T-helper 2 cell treated with Interferon-gamma antibody and Interleukin-4, amounts not matched to agents 100 ng/mL and 5 ng/mL, for 36 hours (primary cell): ENCODE results near the gene MMP28. TPM values are rescaled to one million over a fixed set of nuclear protein-coding genes. Genes with fewer than 3 reads are reported as not detected.

Source experiments
- intact Hi-C: fragments of 100-400 bp; cut with micrococcal nuclease; formaldehyde crosslinking; loops from one replicate; pipeline ENCODE4 v1.15.1; 2023
- total RNA-seq: library from RNA; stranded (reverse); gene quantifications from 2 replicates; pipeline ENCODE4 v1.2.3, GENCODE V29; 2022

MMP28 gene
- total RNA-seq, 1 donor from 2014 or later: not detected

GRCh38 chr17:35728551-35728950 lies 66.9 kb downstream of the MMP28 start:
- intact Hi-C loops: no loop called here

- intact Hi-C loops: no loop called here
Measured at GRCh38 chr17:35727635-35728034, 67.8 kb downstream of the MMP28 start.

DNA sequence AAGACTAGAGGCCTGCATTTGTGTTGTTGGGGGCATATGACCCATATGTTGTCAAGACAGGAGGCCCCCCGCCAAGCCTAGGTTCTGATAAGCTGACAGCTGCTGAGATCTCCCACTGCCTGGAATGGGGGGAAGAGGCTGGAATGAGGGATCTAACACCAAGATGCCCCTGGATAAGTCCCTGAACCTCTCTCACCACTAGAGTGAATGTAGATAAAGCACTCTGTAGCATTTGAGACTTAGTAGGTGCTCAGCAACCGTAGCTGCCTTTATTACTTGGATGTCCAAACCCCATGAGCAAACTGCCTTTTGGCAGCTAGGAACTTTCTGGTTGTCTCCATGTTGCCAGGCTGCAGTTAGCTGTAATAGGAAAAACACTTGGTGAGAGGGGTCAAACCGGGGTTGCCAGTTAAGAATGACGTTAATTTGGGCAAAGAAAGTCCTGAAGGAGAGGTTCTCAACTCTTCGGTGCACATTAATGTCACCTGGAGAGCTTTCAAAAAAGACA lies 68.4 kb downstream of the MMP28 start:
- intact Hi-C loops: no loop called here

DNA sequence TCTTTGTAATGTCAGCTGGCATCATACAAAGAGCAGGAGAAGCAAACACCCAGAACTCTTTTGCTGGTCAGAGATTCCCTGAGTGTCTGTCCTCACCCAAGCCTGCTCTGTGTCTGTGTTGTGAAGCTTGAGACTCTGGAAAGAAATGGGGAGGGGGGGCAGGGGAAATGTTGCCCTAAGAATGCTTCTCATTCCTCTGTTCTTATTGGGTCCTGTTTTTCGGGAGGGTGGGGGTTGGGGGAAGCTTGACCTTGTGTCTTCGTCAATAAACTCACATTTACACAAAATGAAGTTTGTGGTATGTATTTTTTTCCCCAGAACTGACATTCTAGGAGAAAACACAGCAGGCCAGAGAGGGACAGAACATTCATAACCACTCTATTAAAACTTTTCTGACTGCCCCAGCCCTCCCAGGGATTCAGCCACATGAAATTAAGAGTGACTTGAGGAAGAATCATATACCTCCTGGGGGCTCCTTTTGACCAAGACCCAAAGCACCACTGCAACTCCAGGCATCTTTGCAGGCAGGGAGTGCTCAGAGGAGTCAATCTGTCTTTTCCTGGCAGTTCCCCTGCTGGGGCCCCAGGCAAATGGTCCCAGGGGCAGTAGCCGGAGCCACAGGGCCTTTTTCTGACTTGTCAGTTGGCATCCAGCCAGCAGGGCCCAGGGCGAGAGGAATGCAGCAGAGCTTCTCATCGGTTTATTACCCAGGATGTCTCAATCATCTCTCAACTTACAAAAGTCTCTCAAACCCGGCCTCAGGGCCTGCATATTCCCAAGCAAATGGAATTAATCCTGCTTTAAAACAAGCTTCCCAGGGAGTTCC lies 69.1 kb downstream of the MMP28 start:
- intact Hi-C loops: no loop called here

DNA sequence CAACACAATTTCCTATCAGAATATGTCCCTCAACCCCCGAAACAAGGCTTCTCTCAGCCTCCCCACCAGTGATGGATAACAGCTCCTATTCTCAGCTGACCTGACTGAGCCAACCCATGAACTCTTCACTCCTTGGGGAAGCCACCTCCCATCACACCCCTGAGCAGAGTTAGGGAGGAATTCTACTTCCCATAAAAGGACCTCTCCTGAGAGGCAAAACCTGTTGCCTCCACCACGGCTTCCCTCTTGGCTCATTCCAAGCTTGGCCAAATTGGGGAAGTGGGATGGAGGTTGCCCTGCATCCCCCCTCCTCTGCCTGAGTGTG lies 69.7 kb downstream of the MMP28 start:
- intact Hi-C loops: no loop called here

GRCh38 chr17:35725058-35725457 lies 70.4 kb downstream of the MMP28 start:
- intact Hi-C loops: no loop called here

GRCh38 chr17:35723735-35724134 lies 71.7 kb downstream of the MMP28 start:
- intact Hi-C loops: no loop called here

DNA sequence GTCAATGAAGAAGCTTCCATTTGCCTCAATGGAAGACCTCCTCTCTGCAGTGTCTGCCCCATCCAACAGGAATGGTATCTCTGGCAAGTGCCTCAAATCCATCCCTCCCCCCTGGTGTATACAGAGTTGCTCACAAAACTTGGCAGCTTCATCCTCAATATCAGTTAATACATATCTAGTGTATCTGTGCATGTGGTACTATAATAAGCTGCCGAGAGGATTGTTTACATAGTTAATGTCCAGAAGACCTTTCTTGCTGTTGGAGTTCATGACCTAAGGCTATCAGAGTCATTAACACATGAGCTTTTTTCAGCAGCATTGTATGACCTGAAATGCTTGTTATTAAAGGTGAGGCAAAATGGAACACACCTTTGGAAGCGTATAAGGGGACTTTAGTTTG lies 78.0 kb downstream of the MMP28 start:
- intact Hi-C loops: no loop called here

DNA sequence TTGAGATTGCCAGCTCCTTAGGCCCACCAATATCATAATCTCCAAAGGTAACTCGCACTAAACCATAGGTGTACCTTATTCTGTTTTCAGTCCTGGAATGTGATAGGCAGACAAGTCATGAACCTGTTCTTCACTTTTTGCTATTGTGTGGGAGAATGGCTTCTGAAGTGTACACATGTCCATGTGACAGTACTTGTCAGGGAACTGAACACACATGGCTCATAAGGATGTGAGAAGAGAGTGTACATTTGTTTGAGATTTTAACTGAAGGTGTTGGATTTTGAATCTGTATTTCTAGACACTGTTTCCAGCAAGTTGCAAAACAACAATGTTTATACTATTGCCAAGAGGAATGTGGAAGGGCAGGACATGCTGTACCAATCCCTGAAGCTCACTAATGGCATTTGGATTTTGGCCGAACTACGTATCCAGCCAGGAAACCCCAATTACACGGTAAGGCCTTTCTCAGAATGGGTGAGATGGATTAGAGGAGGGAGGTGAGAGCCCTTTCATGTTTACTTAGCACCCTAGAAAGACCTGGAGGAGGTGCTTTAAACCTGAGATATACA lies 78.5 kb downstream of the MMP28 start:
- intact Hi-C loops: no loop called here

GRCh38 chr17:35716173-35716572 lies 79.3 kb downstream of the MMP28 start:
- intact Hi-C loops: no loop called here

Other genes with a start within 250 kb of the MMP28 start
- not detected in 2 replicates for gene SLFN14, start 234.8 kb downstream of the MMP28 start, total RNA-seq
- 3.8 and 4.0 TPM in 2 replicates for gene PEX12, start 217.1 kb downstream of the MMP28 start, total RNA-seq
- 211 and 213 TPM in 2 replicates for gene AP2B1, start 208.3 kb downstream of the MMP28 start, total RNA-seq
- gene RASL10B, start 64.0 kb downstream of the MMP28 start, total RNA-seq: 0.16 and 0.27 TPM in 2 replicates
- not detected in 2 replicates for gene GAS2L2, start 42.4 kb downstream of the MMP28 start, total RNA-seq
- gene C17orf50, start 34.8 kb downstream of the MMP28 start, total RNA-seq: not detected in 2 replicates
- gene TAF15, start 13.8 kb upstream of the MMP28 start, total RNA-seq: 284 and 294 TPM in 2 replicates
- 0.20 and 0.45 TPM in 2 replicates for gene HEATR9, start 73.2 kb upstream of the MMP28 start, total RNA-seq
- 46.4 and 48.3 TPM in 2 replicates for gene CCL5, start 84.7 kb upstream of the MMP28 start, total RNA-seq
- gene RDM1, start 135.1 kb upstream of the MMP28 start, total RNA-seq: 7.2 and 7.5 TPM in 2 replicates
- not detected in 2 replicates for gene LYZL6, start 148.1 kb upstream of the MMP28 start, total RNA-seq
- gene CCL16, start 185.9 kb upstream of the MMP28 start, total RNA-seq: not detected in 2 replicates
- gene CCL14, start 191.1 kb upstream of the MMP28 start, total RNA-seq: not detected in 2 replicates
- gene CCL15, start 205.9 kb upstream of the MMP28 start, total RNA-seq: not detected in 2 replicates
- gene CCL23, start 222.3 kb upstream of the MMP28 start, total RNA-seq: not detected in 2 replicates